Vagina (tissue), 2 donors: ENCODE results near the gene SCN5A.

ENCODE experiments used
- CTCF ChIP-seq, 3 experiments: fragments of 450-650 bp in 2 of 3; fragments of 200-600 bp in 1 of 3; sonication (generic) in 1 of 3; IDR thresholded peaks; one replicate each; pipeline ENCODE4 v1.5.1; 2017 to 2019; ENCODE audit warnings: antibody characterized with exemption in 3 of 3, mild to moderate bottlenecking in 2 of 3, moderate library complexity in 2 of 3
- POLR2A ChIP-seq, 2 donors: fragments of 450-650 bp; IDR thresholded peaks; one replicate each; pipeline ENCODE4 v1.6.1; 2017; ENCODE audit warnings: antibody characterized with exemption in 2 of 2, mild to moderate bottlenecking in 2 of 2, moderate library complexity in 2 of 2
- POLR2AphosphoS5 ChIP-seq, 2 donors: sonication (generic); formaldehyde crosslinking; IDR thresholded peaks; one replicate each; pipeline ENCODE4 v1.9.0; 2017; ENCODE audit warnings: antibody characterized with exemption in 2 of 2, mild to moderate bottlenecking in 2 of 2, low read depth in 1 of 2; ENCODE audit not compliant: insufficient read depth in 1 of 2

GRCh38 chr3:38526792-38527191 is 122.7 kb downstream of the SCN5A start:
- TF ChIP-seq CTCF (IDR thresholded peaks at IDR 0.05) (no peak), POLR2A (IDR thresholded peaks at IDR 0.05) (no peak), POLR2AphosphoS5 (IDR thresholded peaks at IDR 0.05; ENCODE audit: insufficient read depth in 1 of 2, low read depth in 1 of 2) (no peak)
